Femur (tissue), 1 donor: ENCODE measurements around the gene OR2AE1.
"Not testable (repeated sequence)": the region's sequence is repeated elsewhere in the genome, so short reads cannot be mapped to it uniquely, and the experiment has no call there.

Experiments
- DNase-seq: peaks from one replicate; pipeline ENCODE4 v3.0.0-alpha.2; 2017

OR2AE1 gene

GRCh38 chr7:99876933-99877332 lies at the start of gene OR2AE1:
Gene OR2AE1 (minus strand): TSS chr7:99877033. CDS start chr7:99877033, 0 bp downstream.
- no peak for DNase-seq

- DNase-seq = no peak
Measured at GRCh38 chr7:99926321-99926720, 49.5 kb upstream of the OR2AE1 start.

- DNase-seq = no peak
Measured at GRCh38 chr7:99923200-99923599, 46.4 kb upstream of the OR2AE1 start.

GRCh38 chr7:99920149-99920548 lies 43.3 kb upstream of the OR2AE1 start:
- no peak for DNase-seq

- DNase-seq = no peak
Measured at GRCh38 chr7:99919814-99920112, 42.9 kb upstream of the OR2AE1 start.

- DNase-seq = peak; percentile 94
Measured at GRCh38 chr7:99918959-99919813, 42.4 kb upstream of the OR2AE1 start, which contains the start of gene TRIM4. Gene TRIM4 (minus strand): TSS chr7:99919530. CDS start chr7:99919401, 129 bp downstream.

- no peak for DNase-seq
Measured at GRCh38 chr7:99910976-99911375, 34.1 kb upstream of the OR2AE1 start.

- no peak for DNase-seq
Measured at GRCh38 chr7:99901581-99901980, 24.7 kb upstream of the OR2AE1 start.

GRCh38 chr7:99899830-99900519 lies 23.1 kb upstream of the OR2AE1 start:
- no peak for DNase-seq

- DNase-seq = no peak
Measured at GRCh38 chr7:99898836-99899235, 22.0 kb upstream of the OR2AE1 start.

GRCh38 chr7:99898023-99898357 lies 21.2 kb upstream of the OR2AE1 start:
- DNase-seq = no peak

GRCh38 chr7:99897322-99898022 lies 20.6 kb upstream of the OR2AE1 start:
- DNase-seq = no peak

GRCh38 chr7:99894738-99895137 lies 17.9 kb upstream of the OR2AE1 start:
- no peak for DNase-seq

- no peak for DNase-seq
Measured at GRCh38 chr7:99893280-99893679, 16.4 kb upstream of the OR2AE1 start.

GRCh38 chr7:99890348-99890747 lies 13.5 kb upstream of the OR2AE1 start:
- not testable (repeated sequence) for DNase-seq

GRCh38 chr7:99888366-99888765 lies 11.5 kb upstream of the OR2AE1 start:
- DNase-seq = not testable (repeated sequence)

GRCh38 chr7:99881370-99881769 lies 4.5 kb upstream of the OR2AE1 start:
- no peak for DNase-seq

- no peak for DNase-seq
Measured at GRCh38 chr7:99876491-99876890, 342 bp downstream of the OR2AE1 start.

- no peak for DNase-seq
Measured at GRCh38 chr7:99868246-99868645, 8.6 kb downstream of the OR2AE1 start.

GRCh38 chr7:99867477-99867876 lies 9.4 kb downstream of the OR2AE1 start:
- DNase-seq = not testable (repeated sequence)

- DNase-seq = no peak
Measured at GRCh38 chr7:99863847-99864440, 12.9 kb downstream of the OR2AE1 start.

- DNase-seq = peak; percentile 80
Measured at GRCh38 chr7:99860281-99861127, 16.3 kb downstream of the OR2AE1 start.
